Uterus (tissue), 4 donors: ENCODE measurements around the gene PLB1. TPM values are rescaled to one million over a fixed set of nuclear protein-coding genes. Genes with fewer than 3 reads are reported as not detected.
A peak's percentile ranks its signal among the peaks of the same experiment; 100 is the strongest.

Experiments
- DNase-seq, 2 donors: peaks; one replicate each; pipeline ENCODE4 v3.0.0-alpha.2; 2019 to 2020
- H3K27ac ChIP-seq, 2 donors: fragments of 200-600 bp; sonication (generic); 1 replicate in 1 of 2; 2 replicates in 1 of 2; pipeline ENCODE4 v1.5.1; 2016 to 2018
- H3K27me3 ChIP-seq, 2 donors: fragments of 200-600 bp; sonication (generic); one replicate each; pipeline ENCODE4 v1.5.1; 2018 to 2019; ENCODE audit warnings: control low read depth in 1 of 2
- H3K36me3 ChIP-seq, 2 donors: fragments of 200-600 bp; sonication (generic); one replicate each; pipeline ENCODE4 v1.5.1; 2019; ENCODE audit warnings: control low read depth in 1 of 2
- H3K4me1 ChIP-seq, 2 donors: fragments of 200-600 bp; sonication (generic); one replicate each; pipeline ENCODE4 v1.5.1; 2018 to 2019; ENCODE audit warnings: control low read depth in 1 of 2
- H3K4me3 ChIP-seq, 2 donors: fragments of 200-600 bp; sonication (generic); 1 replicate in 1 of 2; 2 replicates in 1 of 2; pipeline ENCODE4 v1.5.1; 2018 to 2019; ENCODE audit warnings: mild to moderate bottlenecking in 1 of 2
- H3K9me3 ChIP-seq, 2 donors: fragments of 200-600 bp; sonication (generic); one replicate each; pipeline ENCODE4 v1.5.1; 2019; ENCODE audit warnings: control low read depth in 1 of 2
- CTCF ChIP-seq, 4 experiments: fragments of 200-600 bp in 2 of 4; fragments of 450-650 bp in 2 of 4; sonication (generic) in 2 of 4; IDR thresholded peaks; one replicate each; pipeline ENCODE4 v1.5.1; 2016 to 2019; ENCODE audit warnings: antibody characterized with exemption in 4 of 4, mild to moderate bottlenecking in 2 of 4, moderate library complexity in 1 of 4
- POLR2A ChIP-seq, 2 donors: fragments of 450-650 bp; IDR thresholded peaks; one replicate each; pipeline ENCODE4 v1.6.1; 2016; ENCODE audit warnings: antibody characterized with exemption in 2 of 2, mild to moderate bottlenecking in 1 of 2, moderate library complexity in 1 of 2
- intact Hi-C: fragments of 100-400 bp; cut with DNase I; formaldehyde crosslinking; loops from one replicate; pipeline ENCODE4 v1.15.1; 2023; ENCODE audit warnings: low total_unique reads
- total RNA-seq, 4 donors: library from RNA; depleted of rRNA in 3 of 4; stranded (reverse); fragments of >200 nt in 3 of 4; gene quantifications; one replicate each; pipeline versions ENCODE4 v1.1.0 to v1.2.4, GENCODE V29; 2014 to 2023
- donor health status: DM: yes; HTN: yes; CAD: no.

PLB1 gene
- total RNA-seq, 4 donors from 2014 or later: 2.9 to 12.4 (median 5.2) TPM

DNA sequence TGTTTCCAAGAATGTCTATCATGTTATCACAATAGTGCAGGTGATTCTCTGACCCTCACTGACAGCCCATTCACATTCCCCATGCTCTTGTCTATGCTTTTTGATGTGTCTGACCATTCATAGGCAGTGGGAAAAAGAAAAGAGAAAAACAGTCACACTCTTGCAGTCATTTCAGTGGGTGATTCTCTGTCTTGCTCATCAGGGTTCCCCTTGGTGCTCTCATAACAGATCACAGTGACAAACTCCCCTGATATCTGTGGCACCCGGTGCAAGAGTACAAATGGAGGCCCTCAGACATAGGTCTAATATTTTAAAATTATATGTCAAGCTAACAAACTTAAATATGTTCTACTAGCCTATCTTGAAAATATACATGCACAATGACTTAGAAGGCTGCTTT, 183.1 kb downstream of the PLB1 start:
- Histone ChIP-seq H3K4me3 (no peak overlapping the region), H3K27me3 (no peaks in the 10 kb centered on the region), H3K27ac (peak overlapping the region in 1 of 2 donors; percentile 17), H3K4me1 (peaks cover 0 to 14% of the 10 kb centered on the region in 2 donors), H3K9me3 (no peaks in the 10 kb centered on the region), H3K36me3 (no peaks in the 10 kb centered on the region)
- no peak for DNase-seq
- intact Hi-C loops: no loop called here
- TF ChIP-seq POLR2A (IDR thresholded peaks at IDR 0.05) (no peak), CTCF (IDR thresholded peaks at IDR 0.05) (no peak)

DNA sequence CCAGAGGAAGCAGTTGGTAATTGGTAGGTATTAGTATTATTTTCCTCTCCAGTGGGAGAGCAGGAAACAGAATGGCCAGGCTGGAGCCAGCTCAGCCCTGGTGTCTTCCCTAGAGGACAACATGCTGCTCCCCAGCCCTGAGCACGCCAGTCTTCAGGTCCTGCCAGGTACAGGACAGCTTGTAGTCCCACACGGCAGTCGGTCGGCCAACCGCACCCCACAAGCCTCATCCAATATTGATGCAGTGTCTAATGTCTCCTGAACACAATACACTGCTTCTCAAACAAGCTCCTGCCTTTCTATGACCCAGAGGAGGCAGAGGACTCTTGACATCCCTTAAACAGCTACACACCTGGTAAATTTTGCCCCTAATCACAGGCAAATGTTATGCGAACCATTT, 184.8 kb downstream of the PLB1 start:
- intact Hi-C loops: no loop called here

DNA sequence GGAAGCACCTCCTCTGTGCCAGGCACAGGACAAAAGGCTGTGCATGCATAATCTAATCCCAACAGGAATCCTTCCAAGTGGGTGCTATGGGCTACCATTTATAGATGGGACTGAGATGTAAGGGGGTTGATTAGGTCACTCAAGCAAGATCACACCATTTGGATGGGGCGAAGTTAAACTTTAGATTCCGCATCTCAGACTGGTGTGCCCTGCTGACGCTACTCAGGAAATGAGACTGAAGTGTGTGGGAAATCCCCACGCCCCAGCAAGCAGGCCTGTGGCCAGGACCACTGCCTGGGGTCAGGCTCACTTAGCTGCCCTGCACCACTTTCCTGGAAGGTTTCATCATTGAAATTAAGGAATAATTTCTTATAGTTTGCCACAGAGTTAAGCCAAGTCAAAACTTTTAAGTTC, 185.3 kb downstream of the PLB1 start:
- Histone ChIP-seq H3K4me3 (no peak overlapping the region), H3K27me3 (no peaks in the 10 kb centered on the region), H3K9me3 (no peaks in the 10 kb centered on the region), H3K27ac (peak overlapping the region; percentile 15 to 84), H3K4me1 (peaks cover 0 to 14% of the 10 kb centered on the region in 2 donors), H3K36me3 (no peaks in the 10 kb centered on the region)
- TF ChIP-seq POLR2A (IDR thresholded peaks at IDR 0.05): no peak
- TF ChIP-seq CTCF (IDR thresholded peaks at IDR 0.05): no peak
- DNase-seq: no peak
- intact Hi-C loops: no loop called here

More for the DNA sequence above, 184.8 kb downstream of the PLB1 start:
- H3K4me3 ChIP-seq: no peak overlapping the region
- no peaks in the 10 kb centered on the region for H3K36me3 ChIP-seq
- peaks cover 0 to 14% of the 10 kb centered on the region in 2 donors for H3K4me1 ChIP-seq
- TF ChIP-seq CTCF (IDR thresholded peaks at IDR 0.05) (no peak), POLR2A (IDR thresholded peaks at IDR 0.05) (no peak)
- no peaks in the 10 kb centered on the region for H3K9me3 ChIP-seq
- no peaks in the 10 kb centered on the region for H3K27me3 ChIP-seq
- peak overlapping the region; percentile 15 to 84 for H3K27ac ChIP-seq
- no peak for DNase-seq

GRCh38 chr2:28681606-28682005, 185.7 kb downstream of the PLB1 start:
- no peak for DNase-seq
- H3K27ac ChIP-seq: peak overlapping the region; percentile 63 to 84
- H3K9me3 ChIP-seq: no peaks in the 10 kb centered on the region
- intact Hi-C loops: no loop called here
- no peak for TF ChIP-seq CTCF (IDR thresholded peaks at IDR 0.05)
- TF ChIP-seq POLR2A (IDR thresholded peaks at IDR 0.05): no peak
- no peaks in the 10 kb centered on the region for H3K36me3 ChIP-seq
- H3K4me3 ChIP-seq: no peak overlapping the region
- no peaks in the 10 kb centered on the region for H3K27me3 ChIP-seq
- peaks cover 0 to 14% of the 10 kb centered on the region in 2 donors for H3K4me1 ChIP-seq

- H3K4me3 ChIP-seq: peak overlapping the region in 1 of 2 donors; percentile 27
- TF ChIP-seq POLR2A (IDR thresholded peaks at IDR 0.05): no peak
- TF ChIP-seq CTCF (IDR thresholded peaks at IDR 0.05): no peak
- intact Hi-C loops: no loop called here
- H3K27me3 ChIP-seq: no peaks in the 10 kb centered on the region
- no peaks in the 10 kb centered on the region for H3K9me3 ChIP-seq
- H3K27ac ChIP-seq: peak overlapping the region; percentile 63 to 84
- H3K36me3 ChIP-seq: no peaks in the 10 kb centered on the region
- DNase-seq: peak; percentile 81 to 85
- peaks cover 0 to 14% of the 10 kb centered on the region in 2 donors for H3K4me1 ChIP-seq
Observed at GRCh38 chr2:28683100-28683706, 187.3 kb downstream of the PLB1 start.
